HG03558 (cell line): Measurements from ENCODE around the gene DDAH2.
A peak's percentile ranks its signal among the peaks of the same experiment; 100 is the strongest.

ENCODE experiments used
- ATAC-seq: cut with Tn5 transposase; IDR thresholded peaks from one replicate; pipeline ENCODE4 v1.9.1; 2021; ENCODE audit warnings: moderate number of reproducible peaks; ENCODE audit not compliant: unreplicated experiment; ENCODE audit errors: extremely low read depth

DDAH2 gene

GRCh38 chr6:31728767-31729514 is at the start of gene DDAH2:
Gene DDAH2 (minus strand): TSS chr6:31729299. CDS start chr6:31729161, 138 bp downstream.
- no peak for ATAC-seq

GRCh38 chr6:31778193-31778592 is 49.1 kb upstream of the DDAH2 start:
- no peak for ATAC-seq

- no peak for ATAC-seq
These were observed 48.6 kb upstream of the DDAH2 start for GRCh38 chr6:31777667-31778050.

DNA sequence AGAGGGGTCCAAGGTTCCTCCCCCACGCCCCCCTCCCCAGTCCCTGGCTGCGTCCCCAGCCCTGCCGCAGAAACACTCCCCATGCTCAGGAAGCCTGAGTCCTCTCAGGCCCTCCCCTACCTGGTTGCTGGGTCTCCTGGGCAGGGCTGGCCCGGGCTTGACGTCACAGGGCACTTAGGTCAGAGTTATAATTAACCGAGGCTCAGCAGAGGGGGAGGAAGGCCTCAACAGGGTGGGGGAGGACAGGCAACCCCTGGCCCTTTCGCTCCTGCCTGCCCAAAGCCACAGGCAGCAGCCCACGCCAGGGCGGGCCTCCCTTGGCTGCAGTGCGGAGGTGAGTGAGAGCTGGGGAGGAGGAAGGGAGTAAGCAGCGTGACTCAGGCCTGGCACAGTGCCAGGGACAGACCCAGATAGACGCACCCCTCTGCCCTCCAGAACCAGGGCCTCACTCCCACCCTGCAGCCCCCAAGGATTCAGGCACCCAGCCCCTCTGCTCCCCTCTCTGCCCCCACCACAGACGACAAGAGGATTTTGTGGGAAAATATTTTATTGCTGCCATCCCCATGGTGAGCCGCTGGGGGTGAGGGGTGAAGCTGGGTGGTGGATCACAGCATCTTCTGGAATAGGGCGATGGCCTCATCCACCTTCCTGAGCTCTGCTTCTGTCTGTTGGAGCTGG is 48.0 kb upstream of the DDAH2 start, which contains the start of gene VWA7:
Gene VWA7 (minus strand): TSS at position 340 of the 678 bp plus-strand sequence. CDS start 549 bp downstream, outside the sequence.
- ATAC-seq: peak; percentile 34

- ATAC-seq: no peak
These were observed 47.4 kb upstream of the DDAH2 start for GRCh38 chr6:31776485-31776988.

DNA sequence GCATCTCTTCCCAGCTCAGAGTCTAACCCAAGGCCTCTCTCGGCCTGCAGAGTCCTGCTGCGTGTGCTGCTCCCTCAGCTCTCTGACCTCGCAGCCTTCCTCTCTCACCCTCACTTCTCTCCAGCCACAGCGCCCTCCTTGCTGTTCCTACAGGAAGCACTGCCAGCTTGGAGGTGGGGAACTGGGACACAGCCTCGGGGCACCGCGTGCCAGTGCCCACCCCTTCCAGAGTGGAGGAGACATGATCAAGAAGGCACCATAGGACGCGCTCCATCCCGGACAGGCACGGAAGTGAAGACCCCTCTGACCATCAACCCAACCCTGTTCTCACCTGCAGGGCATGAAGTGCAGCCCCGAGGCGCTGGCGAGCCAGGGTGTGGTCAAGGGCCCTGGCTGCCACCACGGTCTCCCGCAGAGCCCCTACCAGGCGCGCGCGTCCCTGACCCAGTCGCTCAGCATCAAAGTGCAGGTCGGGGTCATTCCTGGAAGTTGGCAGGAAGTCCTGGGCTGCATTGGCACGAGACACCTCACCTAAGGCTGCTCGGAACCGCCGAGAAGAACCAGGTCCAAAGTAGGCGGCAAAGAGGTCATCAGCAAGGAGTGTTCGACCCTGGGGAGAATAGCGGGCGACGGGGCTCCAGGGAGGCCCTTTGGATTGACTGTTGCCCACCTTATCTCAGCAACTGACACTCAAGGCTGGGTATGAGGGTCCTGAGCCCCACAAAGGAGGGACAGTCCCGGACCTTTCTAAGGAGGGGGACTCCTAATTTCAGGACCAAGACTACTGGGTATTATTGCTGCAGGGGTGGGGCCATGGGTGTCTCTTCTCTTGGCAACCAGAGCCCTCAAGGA is 46.8 kb upstream of the DDAH2 start:
- no peak for ATAC-seq

- no peak for ATAC-seq
These were observed 46.1 kb upstream of the DDAH2 start for GRCh38 chr6:31775184-31775583.

- ATAC-seq: no peak
These were observed 42.9 kb upstream of the DDAH2 start for GRCh38 chr6:31771992-31772358.

DNA sequence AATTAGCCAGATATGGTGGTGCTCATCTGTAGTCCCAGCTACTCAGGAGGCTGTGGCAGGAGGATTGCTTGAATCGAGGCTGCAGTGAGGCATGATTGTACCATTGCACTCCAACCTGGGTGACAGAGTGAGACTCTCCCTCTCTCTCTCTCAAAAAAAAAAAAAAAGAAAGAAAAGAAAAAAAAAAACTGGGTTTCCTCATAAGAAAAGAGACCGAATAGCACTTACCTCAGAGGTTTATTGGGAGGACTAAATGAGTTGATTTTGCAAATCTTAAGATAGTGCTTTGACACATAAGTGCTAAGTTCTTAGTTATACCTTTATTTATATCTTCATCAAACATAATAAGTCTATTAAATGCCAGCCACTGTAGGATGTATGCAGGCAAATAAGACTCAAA is 41.8 kb upstream of the DDAH2 start:
- ATAC-seq: no peak

DNA sequence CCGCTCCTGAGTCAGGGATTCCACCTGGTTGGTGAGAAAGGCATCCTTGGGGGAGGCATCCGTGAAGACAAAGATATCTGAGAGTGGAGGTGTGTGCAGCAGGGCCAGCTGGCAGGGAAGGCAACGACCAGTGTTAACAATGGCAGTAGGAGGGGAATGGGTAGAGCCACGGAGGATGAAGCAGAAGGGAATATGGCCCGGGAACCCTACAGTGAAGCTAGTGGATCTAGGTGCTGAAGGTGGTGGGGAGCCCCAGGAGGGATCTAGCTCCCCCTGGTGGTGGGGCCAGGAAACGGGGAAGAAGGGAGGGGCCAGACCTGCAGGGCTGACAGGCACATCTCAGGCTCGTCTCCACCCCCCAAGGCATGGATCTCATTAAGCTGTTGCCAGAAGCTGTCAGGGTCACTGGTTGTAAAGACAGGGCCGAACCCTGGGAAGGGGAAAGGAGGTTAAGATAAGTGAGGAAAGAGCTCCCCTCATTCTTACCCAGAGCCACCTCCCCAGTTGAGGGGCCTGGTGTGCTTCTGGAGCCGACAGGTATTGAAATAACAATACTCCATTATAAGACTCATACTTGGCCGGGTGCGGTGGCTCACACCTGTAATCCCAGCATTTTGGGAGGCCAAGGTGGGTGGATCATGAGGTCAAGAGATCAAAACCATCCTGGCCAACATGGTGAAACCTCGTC is 40.7 kb upstream of the DDAH2 start:
- no peak for ATAC-seq

DNA sequence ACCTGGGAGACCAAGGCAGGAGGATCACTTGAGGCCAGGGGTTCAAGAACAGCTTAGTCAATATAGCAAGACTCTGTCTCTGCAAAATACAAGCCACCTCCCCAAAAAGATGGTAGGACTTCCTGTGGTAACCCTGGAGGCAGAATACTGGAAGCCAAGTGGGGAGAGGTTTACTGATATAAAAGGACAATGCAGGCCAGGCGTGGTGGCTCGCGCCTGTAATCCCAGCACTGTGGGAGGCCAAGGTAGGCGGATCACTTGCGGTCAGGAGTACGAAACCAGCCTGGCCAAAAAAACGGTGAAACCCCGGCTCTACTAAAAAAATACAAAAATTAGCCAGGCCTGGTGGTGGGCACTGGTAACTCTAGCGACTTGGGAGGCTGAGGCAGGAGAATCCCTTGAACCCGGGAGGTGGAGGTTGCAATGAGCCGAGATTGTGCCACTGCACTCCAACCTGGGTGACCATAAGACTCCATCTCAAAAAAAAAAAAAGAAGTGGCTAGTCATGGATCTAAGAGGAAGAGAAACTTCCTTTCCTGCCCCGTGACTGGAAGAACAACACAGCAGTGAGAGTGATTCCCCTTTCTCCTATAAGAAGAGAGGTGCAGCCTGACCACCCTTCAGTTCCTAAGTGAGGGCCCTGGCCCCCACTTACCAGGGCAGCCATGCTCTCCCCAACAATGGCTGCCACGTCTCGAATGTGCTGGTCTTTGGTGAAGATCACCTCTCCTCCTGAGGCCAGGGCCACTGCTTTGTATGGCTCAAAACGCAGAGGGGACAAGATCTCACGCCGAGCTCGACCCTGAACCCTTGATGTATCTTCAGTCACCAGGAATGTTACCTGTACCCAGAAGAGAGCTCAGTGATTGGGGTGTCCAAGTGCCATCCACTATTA is 39.5 kb upstream of the DDAH2 start:
- ATAC-seq: no peak

DNA sequence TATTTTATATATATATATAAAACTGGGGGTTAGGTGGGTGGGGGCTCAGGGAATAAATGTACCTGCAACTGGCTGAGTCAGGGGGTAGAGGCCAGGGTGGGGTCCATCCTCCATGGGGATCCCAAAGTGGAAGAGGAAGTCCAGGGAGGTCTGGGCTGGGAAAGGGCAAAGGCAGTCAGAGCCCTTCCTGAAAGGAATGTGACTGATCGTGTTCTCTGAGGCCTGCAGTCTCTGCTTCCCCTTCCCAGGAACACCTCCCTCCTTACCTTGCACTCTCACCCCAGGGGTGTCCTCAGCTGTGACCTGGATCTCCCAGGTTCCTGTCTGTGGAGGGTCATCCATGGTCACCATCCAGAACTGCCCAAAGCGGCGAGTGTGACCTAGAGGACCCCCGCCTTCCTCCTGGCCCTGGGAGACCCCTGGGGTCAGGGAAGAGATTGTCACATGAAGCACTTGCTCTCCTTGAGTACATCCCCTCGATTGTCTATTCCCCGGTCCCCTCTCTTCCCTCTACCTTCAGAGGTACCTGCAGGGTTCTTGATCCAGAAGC is 38.1 kb upstream of the DDAH2 start:
- no peak for ATAC-seq

DNA sequence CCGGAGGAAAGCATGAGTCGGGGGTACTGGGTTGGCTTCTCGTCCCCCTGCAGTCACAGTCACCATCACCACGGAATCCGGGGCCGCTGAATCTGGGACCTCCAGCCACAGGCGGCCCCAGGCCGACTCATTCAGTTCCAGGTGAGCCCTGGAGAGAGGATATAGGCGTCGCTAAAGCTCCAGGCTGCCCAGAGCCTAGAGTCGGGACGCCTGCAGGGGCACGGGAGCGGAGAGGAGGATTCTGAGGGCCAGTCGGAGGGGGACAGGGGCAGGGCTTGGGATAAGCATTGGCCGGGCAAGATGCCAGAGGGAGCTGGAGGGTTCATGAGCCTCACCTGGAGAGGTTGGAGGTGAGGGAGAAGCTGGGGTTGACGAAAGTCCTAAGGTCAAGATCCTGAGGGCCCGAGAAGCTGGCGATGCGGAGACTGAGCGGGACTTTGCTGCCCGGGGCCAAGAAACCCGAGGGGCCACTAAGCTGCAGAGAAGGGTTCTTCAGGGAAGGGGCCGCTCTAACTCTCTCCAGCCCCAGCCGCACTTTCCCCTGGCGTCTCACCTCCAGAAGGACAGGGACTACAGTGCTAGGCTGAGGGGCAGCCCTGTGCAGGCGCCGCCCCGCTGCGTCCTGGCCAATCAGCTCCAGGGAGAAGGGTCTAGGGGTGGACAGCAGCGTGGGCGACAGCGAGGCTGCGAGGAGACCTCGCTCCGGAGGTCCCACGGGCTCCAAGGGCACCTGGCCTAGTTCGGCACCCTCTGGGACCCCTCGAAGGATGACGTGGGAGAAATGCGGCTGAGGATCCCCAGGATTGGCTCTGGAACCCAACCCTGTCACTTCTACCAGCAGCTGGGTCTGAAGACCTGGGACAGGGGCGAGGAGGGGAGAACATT is 37.1 kb upstream of the DDAH2 start:
- no peak for ATAC-seq

GRCh38 chr6:31765559-31765909 is 36.4 kb upstream of the DDAH2 start:
- no peak for ATAC-seq

DNA sequence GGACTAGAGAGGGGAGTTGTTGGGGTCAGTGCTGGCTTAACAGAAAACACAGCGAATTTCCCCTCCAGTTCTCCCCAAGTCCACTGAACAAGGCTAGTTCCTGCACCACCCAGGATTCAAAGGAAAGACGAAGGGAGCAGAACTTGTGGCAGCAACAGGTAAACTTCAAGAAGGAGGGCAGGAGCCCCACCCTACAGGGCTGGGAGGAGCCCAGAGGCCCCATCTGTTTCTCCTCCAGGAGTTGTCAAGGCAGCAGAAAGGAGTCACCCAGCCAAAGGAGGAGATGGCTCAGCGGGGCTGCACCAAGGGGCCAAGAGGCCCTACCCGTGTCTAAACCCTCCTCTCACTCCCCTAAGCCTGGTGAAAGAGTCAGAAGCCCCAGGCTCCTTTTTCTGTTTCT is 35.1 kb upstream of the DDAH2 start:
- no peak for ATAC-seq

- no peak for ATAC-seq
These were observed 34.5 kb upstream of the DDAH2 start for GRCh38 chr6:31763619-31763940.

DNA sequence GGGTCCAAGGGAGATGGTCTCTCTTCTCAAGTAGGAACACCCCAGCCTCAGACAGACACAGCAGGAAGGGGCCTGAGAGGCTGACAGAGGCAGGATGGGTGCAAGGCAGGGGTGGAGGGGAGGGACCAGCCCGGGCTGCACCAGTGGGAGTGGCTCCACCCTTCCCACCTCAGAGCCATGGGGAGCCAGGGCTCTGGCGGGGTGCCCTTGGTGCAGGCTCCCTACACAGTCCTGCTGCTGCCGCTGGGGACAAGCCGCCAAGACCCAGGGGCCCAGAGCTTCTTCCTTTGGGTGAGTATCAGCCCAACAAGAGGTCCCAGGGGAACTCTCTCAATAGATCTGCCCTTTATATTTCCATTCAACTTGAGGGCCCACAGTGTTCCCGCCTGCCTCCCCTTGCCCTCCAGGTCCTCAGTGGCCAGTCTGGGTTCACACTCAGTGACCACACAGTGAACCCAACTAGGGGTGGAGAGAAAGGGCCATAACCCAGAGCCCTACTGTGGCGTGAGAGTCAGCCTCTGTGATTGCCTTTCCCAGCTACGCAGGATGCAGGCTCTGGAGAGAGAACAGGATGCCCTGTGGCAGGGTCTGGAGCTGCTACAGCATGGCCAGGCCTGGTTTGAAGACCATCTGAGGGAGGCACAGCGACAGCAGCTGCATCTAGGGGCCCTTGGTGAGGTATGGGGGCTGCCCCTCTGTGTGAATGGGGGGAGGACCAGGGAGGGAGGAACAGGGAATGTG is 33.9 kb upstream of the DDAH2 start:
- ATAC-seq: no peak

DNA sequence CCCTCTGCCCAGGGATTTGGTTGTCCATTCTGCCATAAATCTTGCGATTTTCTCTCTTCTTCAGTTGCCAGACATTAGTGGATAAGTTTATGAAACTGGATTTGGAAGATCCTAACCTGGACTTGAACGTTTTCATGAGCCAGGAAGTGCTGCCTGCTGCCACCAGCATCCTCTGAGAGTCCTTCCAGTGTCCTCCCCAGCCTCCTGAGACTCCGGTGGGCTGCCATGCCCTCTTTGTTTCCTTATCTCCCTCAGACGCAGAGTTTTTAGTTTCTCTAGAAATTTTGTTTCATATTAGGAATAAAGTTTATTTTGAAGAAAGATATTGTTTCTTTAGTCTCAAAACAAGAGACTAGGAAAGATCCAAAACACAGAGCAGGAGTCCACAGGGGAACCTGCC is 33.3 kb upstream of the DDAH2 start, which contains the start of gene SAPCD1:
Gene SAPCD1 (plus strand): TSS at position 301 of the 400 bp plus-strand sequence. CDS start 399 bp downstream, outside the sequence.
- ATAC-seq: no peak
